Body of pancreas (tissue), 4 donors: ENCODE measurements around the gene ATG101.

ENCODE experiments used
- CTCF ChIP-seq, 7 experiments: fragments of 450-650 bp in 4 of 7; fragments of 200-600 bp in 3 of 7; sonication (generic) in 3 of 7; IDR thresholded peaks; one replicate each; pipeline ENCODE4 v1.5.1; 2016 to 2019; ENCODE audit warnings: antibody characterized with exemption in 7 of 7
- POLR2A ChIP-seq, 3 donors: fragments of 450-650 bp; IDR thresholded peaks; one replicate each; pipeline ENCODE4 v1.6.1; 2016; ENCODE audit warnings: antibody characterized with exemption in 3 of 3, mild to moderate bottlenecking in 2 of 3

GRCh38 chr12:52121824-52122539, 52.2 kb downstream of the ATG101 start:
- TF ChIP-seq CTCF (IDR thresholded peaks at IDR 0.05) (peak; percentile 53 to 85 (median 63)), POLR2A (IDR thresholded peaks at IDR 0.05) (no peak)
